ENCODE measurements around the gene LHPP.

LHPP gene

DNA sequence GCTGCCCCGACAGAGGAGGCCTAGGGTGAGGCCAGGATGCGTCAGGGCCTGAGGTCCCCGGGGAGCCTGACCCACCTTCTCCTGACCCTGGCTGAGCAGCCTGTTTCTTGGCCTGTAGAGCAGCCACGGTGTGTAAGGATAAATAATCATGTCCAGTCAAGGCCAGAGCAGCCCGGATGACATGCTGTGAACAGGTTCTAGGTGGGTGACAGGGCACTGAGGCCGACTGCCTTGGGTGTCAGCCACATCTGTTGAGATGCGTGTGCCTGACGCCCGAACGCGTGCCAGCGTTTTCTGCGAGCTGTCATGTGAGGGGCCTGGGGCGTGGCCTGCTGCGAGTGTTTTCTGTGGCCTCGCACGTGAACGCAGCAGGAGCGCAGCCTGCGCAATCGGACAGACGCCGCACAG lies 164.2 kb downstream of the LHPP start:
- DNase-seq (ENCODE audit: low read depth): no peak

DNA sequence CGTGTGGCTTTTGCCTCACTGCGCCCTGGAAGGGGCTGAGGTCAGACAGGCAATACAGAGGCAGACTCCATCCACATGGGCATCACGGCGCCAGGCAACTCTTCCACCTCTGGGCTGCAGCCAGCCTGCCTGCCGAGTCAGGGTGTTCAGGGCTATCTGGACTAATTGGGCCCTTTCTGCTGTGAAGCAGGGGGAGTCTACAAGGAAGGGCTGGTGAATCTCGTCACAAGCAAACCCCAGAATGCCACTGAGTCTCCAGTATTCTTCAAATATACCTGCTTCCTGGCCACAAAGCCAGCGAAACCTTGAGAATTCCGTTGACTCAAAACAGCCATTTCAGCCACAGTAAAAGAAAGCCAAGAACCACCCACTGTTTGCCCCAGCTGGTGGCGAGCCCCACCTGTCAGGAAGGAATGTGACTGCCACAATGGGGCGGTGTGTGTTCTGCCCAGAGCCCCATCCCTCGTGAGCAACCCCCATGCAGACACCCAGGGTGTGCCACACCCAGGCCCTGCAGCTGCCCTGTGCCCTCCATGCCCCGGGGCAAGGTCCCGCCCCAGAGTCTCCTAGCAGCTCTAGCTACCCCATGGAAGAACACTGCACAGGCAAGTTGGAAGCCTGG lies 165.2 kb downstream of the LHPP start:
- no peak for DNase-seq (ENCODE audit: low read depth)

- DNase-seq (ENCODE audit: low read depth): no peak
These were observed 166.4 kb downstream of the LHPP start for GRCh38 chr10:124627866-124628675.

DNA sequence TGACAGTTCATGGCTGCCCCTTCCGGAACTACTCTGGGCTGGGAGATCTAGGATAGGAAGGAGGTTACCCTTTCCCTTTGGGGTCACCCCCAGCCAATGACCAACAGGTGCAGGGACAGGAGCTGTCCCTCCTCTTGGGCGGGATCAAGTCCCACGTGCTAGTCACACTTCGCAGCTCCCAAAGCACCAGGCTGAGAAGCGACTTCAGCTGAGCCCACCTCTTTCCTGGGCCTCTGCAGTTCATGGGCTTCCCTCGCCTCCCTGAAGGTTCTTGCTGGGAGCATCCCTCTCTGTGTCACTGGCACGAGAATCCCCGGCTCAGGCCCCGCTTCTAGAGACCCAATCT lies 167.0 kb downstream of the LHPP start:
- DNase-seq (ENCODE audit: low read depth): no peak

DNA sequence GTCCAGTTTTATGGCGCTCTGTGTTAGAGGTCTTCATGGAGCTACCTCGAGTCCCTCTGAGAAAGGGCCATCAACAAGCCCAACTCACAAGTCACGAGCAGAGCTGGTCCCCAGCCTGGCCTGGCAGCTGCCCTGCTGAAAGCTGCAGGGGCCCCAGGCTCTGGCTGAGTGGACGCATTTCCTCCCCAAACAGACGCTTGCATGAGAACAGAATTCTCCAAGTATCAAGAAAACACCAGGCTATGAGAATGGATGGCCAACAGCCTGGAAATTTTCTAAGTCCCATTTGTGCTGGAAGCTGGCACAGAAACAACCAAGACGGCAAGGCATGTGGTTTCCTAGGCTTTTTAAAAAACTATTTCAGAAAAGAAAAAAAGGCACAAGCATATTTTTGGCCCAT lies 167.8 kb downstream of the LHPP start:
- no peak for DNase-seq (ENCODE audit: low read depth)

DNA sequence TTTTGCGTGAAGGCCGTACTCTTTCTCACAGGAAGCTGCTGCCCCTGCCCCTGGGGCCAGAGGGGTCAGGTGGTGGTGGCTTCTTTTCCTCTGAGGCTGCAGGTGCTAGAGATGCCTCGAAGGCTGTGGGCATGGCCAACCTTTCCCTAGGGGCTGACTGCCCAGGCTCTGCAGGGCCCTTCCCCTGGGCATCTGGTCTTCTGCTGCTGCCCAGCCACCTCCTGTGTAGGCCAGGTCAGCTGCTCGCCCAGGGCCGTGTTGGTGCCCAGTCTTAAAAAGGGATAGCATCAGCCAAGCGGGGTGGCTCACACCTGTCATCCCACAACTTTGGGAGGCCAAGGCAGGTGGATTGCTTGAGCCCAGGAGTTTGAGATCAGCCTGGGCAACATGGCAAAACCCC lies 168.2 kb downstream of the LHPP start:
- DNase-seq (ENCODE audit: low read depth): no peak

DNA sequence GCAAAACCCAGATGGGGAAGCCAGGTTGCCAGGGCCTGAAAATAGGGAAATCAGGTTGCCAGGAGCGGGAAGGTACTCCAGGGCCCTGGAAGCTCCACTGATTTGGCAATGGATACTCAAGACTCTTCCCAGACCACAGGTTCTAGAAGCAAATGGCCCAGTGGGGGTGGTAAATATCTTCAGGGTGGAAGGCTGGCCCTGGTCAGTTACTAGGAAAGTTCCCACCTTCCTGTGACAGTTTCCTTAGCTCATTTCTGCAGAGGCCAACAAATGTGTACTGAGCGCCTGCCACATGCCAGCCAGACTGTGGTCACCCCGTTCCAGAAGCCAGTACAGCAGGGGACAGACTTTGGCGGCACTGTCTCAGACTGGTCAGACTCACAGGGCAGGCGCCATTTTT lies 168.9 kb downstream of the LHPP start:
- DNase-seq (ENCODE audit: low read depth): no peak

DNA sequence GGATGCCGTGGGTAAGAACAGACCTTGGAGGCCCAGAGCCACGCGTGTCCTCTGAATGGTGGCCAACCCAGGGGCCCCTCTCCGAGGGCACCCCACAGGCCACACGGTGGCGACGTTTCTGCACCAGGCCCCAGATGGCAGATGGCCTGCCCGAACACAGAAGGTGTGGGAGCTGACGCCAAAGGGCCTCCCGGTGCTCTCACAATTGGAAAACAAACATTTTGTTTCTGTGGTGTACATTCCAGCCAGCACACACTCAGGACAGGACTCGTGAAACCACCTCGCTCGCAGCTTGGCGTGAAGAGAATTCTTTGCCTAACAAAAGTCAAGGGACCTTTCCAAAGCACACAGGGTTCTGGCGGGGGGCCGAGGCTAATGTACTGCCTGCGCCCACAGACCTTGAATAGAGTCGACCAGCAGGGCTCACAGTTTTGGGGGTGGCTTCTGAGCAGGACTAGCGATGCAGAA lies 170.5 kb downstream of the LHPP start:
- DNase-seq (ENCODE audit: low read depth): no peak

DNA sequence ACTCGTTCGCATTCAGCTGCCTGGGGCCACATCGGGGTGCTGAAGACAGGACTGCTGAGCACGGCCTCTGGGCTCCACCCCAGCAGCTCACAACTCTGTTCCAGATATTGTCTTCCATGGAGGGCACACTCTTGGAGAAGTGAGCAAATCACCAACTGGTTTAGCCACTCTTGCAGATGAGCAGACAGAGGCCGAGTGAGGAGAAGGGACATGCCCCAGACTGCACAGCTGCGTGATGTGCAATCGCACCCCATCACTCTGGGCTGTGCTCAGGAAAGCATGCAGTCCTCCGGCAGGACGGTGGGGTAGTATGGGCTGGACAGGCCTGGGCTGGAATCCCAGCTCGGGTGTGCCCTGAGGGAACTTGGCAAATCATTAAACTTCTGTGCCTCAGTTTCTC lies 170.9 kb downstream of the LHPP start:
- DNase-seq (ENCODE audit: low read depth): no peak

- no peak for DNase-seq (ENCODE audit: low read depth)
These were observed 174.8 kb downstream of the LHPP start for GRCh38 chr10:124636271-124636995.

DNA sequence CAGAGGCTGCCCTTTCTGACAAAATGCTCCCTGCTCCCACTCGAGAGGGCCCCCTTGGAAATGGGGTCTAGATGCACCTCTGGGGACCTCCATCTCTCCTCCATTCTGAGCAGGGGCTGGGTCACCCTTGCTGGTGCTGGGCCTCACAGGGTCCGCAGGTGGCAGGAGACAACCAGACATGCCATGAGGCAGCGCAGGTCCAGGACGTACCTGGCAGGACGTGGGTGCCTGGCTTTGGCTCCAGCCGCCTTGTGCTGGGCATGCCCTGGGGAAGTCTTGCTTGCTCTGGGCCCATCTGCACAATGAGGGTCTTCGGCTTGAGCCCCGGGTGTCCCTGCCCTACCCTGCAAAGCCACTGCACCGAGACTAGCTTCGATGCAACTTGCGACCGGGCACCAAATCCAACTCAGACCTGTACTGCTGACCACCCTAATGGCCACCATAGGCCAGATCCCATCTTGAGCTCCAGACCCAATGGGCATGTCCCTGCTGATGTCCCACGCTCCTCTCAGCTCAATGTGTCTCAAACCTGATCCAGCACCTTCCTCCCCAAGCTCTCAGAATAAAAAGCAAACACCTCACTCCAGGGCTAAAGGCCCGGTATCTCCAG lies 175.6 kb downstream of the LHPP start:
- no peak for DNase-seq (ENCODE audit: low read depth)

DNA sequence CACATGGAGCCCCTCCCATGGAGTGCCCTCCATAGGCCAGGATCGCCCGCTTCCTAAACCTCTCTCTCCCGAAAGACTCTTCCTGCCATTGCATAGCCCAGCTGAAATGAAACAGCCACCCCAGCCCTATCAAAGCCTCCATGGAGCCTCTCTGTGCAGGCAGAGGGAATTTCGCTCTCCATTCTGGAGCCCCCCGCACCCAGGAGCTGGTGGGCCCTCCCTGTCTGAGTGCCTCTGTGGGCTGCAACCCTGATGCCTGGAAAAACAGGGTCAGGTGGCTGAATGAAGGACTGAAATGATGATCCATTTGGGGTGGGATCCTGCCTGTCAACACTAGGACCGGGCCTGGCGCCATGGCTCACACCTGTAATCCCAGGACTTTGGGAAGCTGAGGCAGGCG lies 176.1 kb downstream of the LHPP start:
- DNase-seq (ENCODE audit: low read depth): no peak

- DNase-seq (ENCODE audit: low read depth): no peak
These were observed 177.6 kb downstream of the LHPP start for GRCh38 chr10:124639206-124639605.

DNA sequence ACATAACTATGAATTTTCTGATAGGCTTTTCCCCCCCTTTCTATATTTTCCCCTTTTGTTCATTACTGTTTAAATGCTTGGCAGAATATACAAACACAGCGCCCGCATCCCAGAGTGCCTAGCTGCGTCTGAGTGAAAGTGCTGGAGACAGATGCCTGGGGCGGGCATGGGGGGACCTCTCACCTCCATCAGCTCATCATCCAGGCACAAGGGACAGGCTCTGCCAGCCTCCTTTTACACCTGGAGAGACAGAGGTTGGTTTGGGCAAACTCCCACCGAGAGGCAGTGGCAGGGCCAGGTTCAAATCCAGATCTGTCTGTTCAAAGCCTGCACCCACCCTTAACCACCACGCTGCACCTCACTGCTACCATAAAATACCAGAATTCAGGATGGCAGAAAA lies 178.0 kb downstream of the LHPP start:
- no peak for DNase-seq (ENCODE audit: low read depth)

DNA sequence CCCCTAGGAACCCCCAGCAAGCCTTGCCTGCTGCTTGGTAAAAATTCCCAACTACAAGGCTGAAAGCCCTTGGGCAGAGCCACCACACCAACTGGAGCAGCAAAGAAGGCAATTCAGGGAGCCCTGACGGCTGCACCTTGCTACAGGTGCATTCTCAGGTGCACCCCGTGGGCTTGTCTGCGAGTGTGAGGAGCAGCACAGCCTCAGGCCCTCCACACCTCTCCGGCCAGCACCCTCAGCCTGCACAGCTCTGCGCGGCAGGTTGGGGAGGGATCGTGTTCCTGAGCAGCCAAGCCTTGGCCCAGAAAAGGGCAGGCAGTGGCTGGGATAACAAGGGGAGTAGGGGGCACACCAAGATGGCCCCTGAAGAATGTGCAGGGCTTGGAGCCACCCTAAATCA lies 178.4 kb downstream of the LHPP start:
- DNase-seq (ENCODE audit: low read depth): no peak

DNA sequence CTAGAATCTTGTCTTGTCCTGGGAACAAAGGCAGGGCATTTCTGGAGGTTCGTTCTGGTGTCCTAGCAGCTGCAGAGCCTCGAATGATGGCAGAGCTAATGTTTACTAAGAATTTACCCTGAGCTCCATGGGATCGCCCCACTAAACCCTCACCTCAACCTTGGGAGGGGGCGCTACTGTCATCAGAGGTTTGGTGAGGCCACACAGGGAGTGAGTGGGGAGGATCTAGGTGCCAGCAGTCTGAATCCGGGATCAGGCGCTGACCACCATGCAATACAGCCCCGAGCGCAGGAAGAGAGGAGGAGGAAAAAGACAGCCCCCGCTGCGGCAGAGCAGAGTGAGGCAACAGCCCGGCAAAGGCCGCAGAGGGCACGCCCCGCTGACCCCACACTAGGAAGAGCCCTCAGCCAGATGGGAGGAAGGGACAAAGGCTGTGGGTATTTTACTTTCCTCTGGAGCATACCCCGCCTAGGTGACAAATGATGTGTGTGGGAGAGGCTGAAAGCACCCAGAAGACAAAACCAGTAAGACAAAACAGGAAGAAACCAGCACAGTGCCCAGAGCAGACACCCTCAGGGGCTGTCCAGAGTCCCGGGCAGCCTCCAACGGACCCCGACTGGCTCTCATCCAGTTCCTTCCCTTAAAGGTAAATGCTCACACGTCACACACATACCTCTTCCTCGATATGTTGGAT lies 179.1 kb downstream of the LHPP start:
- DNase-seq (ENCODE audit: low read depth): no peak

DNA sequence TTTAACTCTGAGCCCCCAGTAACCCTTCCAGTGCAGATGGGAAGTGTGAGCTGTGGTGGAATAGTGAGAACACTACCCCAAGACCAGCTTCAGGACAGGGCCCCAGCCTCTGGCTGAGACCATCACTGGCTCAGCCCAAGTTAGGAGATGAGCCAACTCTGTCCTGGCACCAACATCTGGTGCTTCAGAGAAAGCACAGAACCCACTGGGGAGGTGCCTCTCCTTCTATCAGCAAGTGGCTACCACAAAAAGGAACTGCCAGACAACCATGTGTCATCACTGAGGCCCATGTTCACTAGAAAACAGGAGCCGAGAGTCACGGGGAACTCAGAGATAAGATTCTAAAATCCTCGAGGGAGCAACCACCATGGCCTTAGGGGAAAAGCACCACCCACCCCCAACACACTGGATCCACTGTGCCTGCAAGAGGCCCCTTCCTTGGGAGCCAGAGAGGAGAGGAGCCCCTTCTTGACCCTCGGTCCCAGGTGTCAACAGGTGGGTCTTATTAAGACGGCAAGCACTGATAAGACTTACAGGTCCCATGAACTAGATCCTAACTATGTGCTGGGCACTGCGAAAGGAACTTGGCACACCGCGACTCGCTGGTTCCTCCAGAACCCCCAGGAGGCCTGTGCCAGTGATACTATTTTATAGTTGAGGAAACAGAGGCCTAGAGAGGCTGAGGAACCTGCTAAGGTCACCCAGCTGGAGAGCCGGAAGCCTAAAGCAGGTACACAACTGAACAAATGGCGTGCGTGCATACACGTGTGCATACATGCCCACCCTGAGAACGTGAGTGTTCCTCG lies 179.9 kb downstream of the LHPP start:
- DNase-seq (ENCODE audit: low read depth): peak; percentile 46

DNA sequence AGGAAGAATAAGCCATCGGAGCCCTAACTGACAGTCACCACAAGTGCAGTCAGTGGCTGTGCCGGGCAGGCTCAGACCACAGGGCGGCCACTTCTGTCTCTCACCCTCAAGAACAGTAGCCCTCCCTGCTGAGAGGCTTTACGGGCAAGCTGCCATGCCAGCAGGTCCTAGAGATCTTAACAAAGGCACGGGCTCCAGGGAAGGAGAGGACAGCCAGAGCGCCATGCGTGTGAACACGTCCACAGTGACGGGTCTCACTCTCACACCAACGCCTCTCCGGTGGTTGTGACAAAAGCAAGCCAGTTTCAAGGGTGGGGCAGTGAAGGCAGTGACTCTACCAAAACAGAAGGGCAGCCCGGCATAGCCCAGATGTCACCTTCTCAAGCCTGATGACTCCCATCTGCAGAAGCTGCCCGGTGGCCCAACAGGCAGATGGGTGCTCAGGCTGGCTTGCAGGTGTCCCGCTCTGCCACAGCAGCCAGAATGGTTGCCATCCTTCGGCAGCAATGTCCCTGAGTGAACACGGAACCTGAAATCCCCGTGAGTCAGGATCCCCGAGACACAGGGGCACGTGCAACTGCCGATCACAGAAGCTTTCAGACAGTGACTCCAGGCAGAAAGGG lies 180.6 kb downstream of the LHPP start:
- no peak for DNase-seq (ENCODE audit: low read depth)

- DNase-seq (ENCODE audit: low read depth): no peak
These were observed 181.8 kb downstream of the LHPP start for GRCh38 chr10:124643330-124644009.

DNA sequence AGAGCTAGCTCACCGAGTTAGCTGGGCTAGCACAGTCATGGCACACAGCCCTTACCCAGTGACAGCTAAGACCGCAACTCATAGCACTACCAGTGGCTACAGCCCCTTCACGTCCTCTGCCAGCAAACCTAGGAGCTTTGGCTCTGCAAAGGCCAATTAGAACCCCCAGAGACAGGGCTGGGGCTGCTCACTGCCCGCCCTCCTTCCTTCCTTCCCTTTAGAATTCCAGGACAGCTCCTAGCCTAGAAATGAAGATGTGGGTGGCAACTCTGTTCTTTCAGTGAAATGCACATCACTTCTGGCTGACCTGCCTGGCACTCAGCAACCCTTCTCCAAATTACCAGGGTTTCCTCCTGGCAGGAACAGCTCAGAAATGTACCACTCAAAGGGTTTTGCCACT lies 182.6 kb downstream of the LHPP start:
- no peak for DNase-seq (ENCODE audit: low read depth)

Data from EH (cell line).